Endothelial cell of umbilical vein (primary cell): Measurements from ENCODE around the gene RIPOR3. TPM values are rescaled to one million over a fixed set of nuclear protein-coding genes. Genes with fewer than 3 reads are reported as not detected.

Experiments
- BruUV-seq: library from RNA; stranded (reverse); fragments of 400-500 nt; replicated peaks from 2 replicates; lab custom pipeline; 2021; lab: Mats Ljungman, UMichigan
- CTCF ChIA-PET: fragments of 300-600, 350-600 bp; sonication (Branson Sonifier 250); formaldehyde crosslinking; loops from one replicate; lab custom pipeline; 2021; ENCODE audit warnings: antibody characterized with exemption, inconsistent platforms; lab: Charles Lee
- POLR2A ChIA-PET: fragments of 300-600, 350-600 bp; sonication (Branson Sonifier 250); formaldehyde crosslinking; loops from one replicate; lab custom pipeline; 2021; ENCODE audit warnings: antibody characterized with exemption, inconsistent platforms; lab: Charles Lee
- DNase-seq: peaks from one replicate; pipeline ENCODE4 v3.0.0-alpha.2; 2011; ENCODE audit warnings: low read depth, low spot score
- FAIRE-seq: peaks from 2 replicates; lab custom pipeline; 2011; peaks lifted over from hg19 to GRCh38; lab: Jason Lieb, UNC
- H2AFZ ChIP-seq: 2 replicates; pipeline ENCODE4 v1.6.0; 2012; ENCODE audit warnings: low read depth, low read length, control low read depth, inconsistent platforms
- H3K27ac ChIP-seq: 2 replicates; pipeline ENCODE4 v1.5.1; 2011; ENCODE audit warnings: low read depth, mild to moderate bottlenecking, control low read depth, low read length, moderate library complexity; ENCODE audit not compliant: insufficient read depth
- H3K27me3 ChIP-seq, 2 experiments: 2 replicates each; pipeline versions ENCODE4 v1.6.0 to v1.6.1; 2011; ENCODE audit warnings: low read length in 2 of 2, mixed read lengths in 1 of 2; ENCODE audit not compliant: control insufficient read depth in 2 of 2, insufficient read depth in 2 of 2
- H3K36me3 ChIP-seq, 2 experiments: 2 replicates in 1 of 2; 3 replicates in 1 of 2; pipeline ENCODE4 v1.5.1; 2011; ENCODE audit warnings: low read length in 2 of 2, mild to moderate bottlenecking in 1 of 2, moderate library complexity in 1 of 2; ENCODE audit not compliant: control insufficient read depth in 2 of 2, insufficient read depth in 2 of 2; ENCODE audit errors: extremely low read depth in 1 of 2
- H3K4me1 ChIP-seq: 3 replicates; pipeline ENCODE4 v1.5.1; 2011; ENCODE audit warnings: mild to moderate bottlenecking, low read length; ENCODE audit not compliant: control insufficient read depth, insufficient read depth; ENCODE audit errors: extremely low read depth
- H3K4me2 ChIP-seq: 2 replicates; pipeline ENCODE4 v1.6.1; 2011; ENCODE audit warnings: low read length, control low read depth, mixed read lengths; ENCODE audit not compliant: insufficient read depth
- H3K4me3 ChIP-seq, 3 experiments: fragments of 200-600 bp in 1 of 3; sonication (generic), shearing (Covaris generic) in 1 of 3; replicated peaks in 1 of 3; 2 replicates each; pipeline ENCODE4 v1.5.1; 2011 to 2016; ENCODE audit warnings: control low read depth in 3 of 3, low read length in 3 of 3, mild to moderate bottlenecking in 2 of 3, inconsistent platforms in 1 of 3, low read depth in 1 of 3, moderate library complexity in 1 of 3; ENCODE audit not compliant: insufficient read depth in 1 of 3
- H3K79me2 ChIP-seq: 2 replicates; pipeline ENCODE4 v1.6.0; 2012; ENCODE audit warnings: low read length, inconsistent platforms; ENCODE audit not compliant: control insufficient read depth, insufficient read depth
- H3K9ac ChIP-seq: replicated peaks from 2 replicates; pipeline ENCODE3; 2011; ENCODE audit warnings: low read length, control low read depth; ENCODE audit not compliant: insufficient read depth; ENCODE audit errors: extremely low read depth
- H3K9me1 ChIP-seq: replicated peaks from 3 replicates; pipeline ENCODE4 v1.6.0; 2011; ENCODE audit warnings: mild to moderate bottlenecking, low read length; ENCODE audit not compliant: control insufficient read depth, insufficient read depth; ENCODE audit errors: extremely low read depth
- H3K9me3 ChIP-seq: replicated peaks from 2 replicates; pipeline ENCODE4 v1.5.1; 2012; ENCODE audit warnings: low read length, inconsistent platforms; ENCODE audit not compliant: control insufficient read depth, insufficient read depth
- H4K20me1 ChIP-seq: replicated peaks from 2 replicates; pipeline ENCODE3; 2011; ENCODE audit warnings: mild to moderate bottlenecking, low read length; ENCODE audit not compliant: control insufficient read depth, insufficient read depth; ENCODE audit errors: extremely low read depth
- CTCF ChIP-seq, 2 donors: IDR thresholded peaks; 1 replicate in 1 of 2; 2 replicates in 1 of 2; pipeline ENCODE4 v1.5.1; 2011; ENCODE audit warnings: low read length in 2 of 2, mild to moderate bottlenecking in 2 of 2, moderate library complexity in 2 of 2, control low read depth in 1 of 2, inconsistent platforms in 1 of 2, low read depth in 1 of 2; ENCODE audit not compliant: insufficient read depth in 1 of 2; ENCODE audit errors: extremely low read depth in 1 of 2
- EZH2 ChIP-seq: IDR thresholded peaks from 2 replicates; pipeline ENCODE4 v1.6.1; 2012; ENCODE audit warnings: borderline replicate concordance, low read depth, mild to moderate bottlenecking, moderate library complexity, low read length, inconsistent platforms; ENCODE audit not compliant: severe bottlenecking
- FOS ChIP-seq: IDR thresholded peaks from 2 replicates; pipeline ENCODE4 v1.6.1; 2011; ENCODE audit warnings: mild to moderate bottlenecking, low read length, moderate library complexity, borderline replicate concordance; ENCODE audit not compliant: insufficient read depth
- GATA2 ChIP-seq: IDR thresholded peaks from 2 replicates; pipeline ENCODE4 v1.7.0; 2011; ENCODE audit warnings: low read depth, mild to moderate bottlenecking, moderate library complexity, mixed read lengths, low read length; ENCODE audit not compliant: insufficient read length, insufficient read depth
- JUN ChIP-seq: IDR thresholded peaks from 2 replicates; pipeline ENCODE4 v1.6.1; 2011; ENCODE audit warnings: borderline replicate concordance, low read depth; ENCODE audit not compliant: insufficient read length, insufficient read depth
- MAX ChIP-seq: IDR thresholded peaks from 2 replicates; pipeline ENCODE4 v1.6.1; 2011; ENCODE audit not compliant: insufficient read depth, insufficient read length
- MYC ChIP-seq: IDR thresholded peaks from one replicate; pipeline ENCODE4 v1.6.1; 2011; ENCODE audit warnings: mild to moderate bottlenecking, low read depth, low read length
- POLR2A ChIP-seq: IDR thresholded peaks from 2 replicates; pipeline ENCODE4 v1.6.1; 2012; ENCODE audit warnings: low read depth, mild to moderate bottlenecking, control low read depth, low read length
- POLR2AphosphoS5 ChIP-seq: IDR thresholded peaks from 2 replicates; pipeline ENCODE4 v1.6.1; 2012; ENCODE audit warnings: low read depth, mild to moderate bottlenecking, control low read depth, low read length, moderate library complexity; ENCODE audit not compliant: insufficient read depth
- dilution Hi-C: fragments of 300-500 bp; cut with MboI; formaldehyde crosslinking; loops from one replicate; pipeline ENCODE4 v1.15.0; 2019; ENCODE audit warnings: low sequenced_read_pairs; ENCODE audit not compliant: extremely low pct_ligation_motif_present
- intact Hi-C: fragments of 100-400 bp; cut with micrococcal nuclease; formaldehyde crosslinking; loops from one replicate; pipeline ENCODE4 v1.10.0; 2022
- polyA plus RNA-seq, 4 experiments: library from polyadenylated mRNA; depleted of rRNA in 3 of 4; stranded (reverse) in 3 of 4; unstranded in 1 of 4; fragments of >200 nt; gene quantifications; 2 replicates each; pipeline versions ENCODE4 v1.2.1 to v1.2.3, GENCODE V29; 2011 to 2012; ENCODE audit warnings: missing spikeins in 1 of 4
- total RNA-seq: library from RNA; stranded (reverse); gene quantifications from 2 replicates; pipeline ENCODE4 v1.2.3, GENCODE V29; 2021

RIPOR3 gene
- total and polyA plus RNA-seq, 2 donors (not counting 3 experiments of a cell fraction or from before 2014, with no cell fraction given): not detected

GRCh38 chr20:50678169-50678898, 13.0 kb downstream of the RIPOR3 start:
- TF ChIP-seq FOS (no peak), POLR2A (no peak), CTCF (IDR thresholded peaks at IDR 0.05; ENCODE audit: extremely low read depth in 1 of 2, insufficient read depth in 1 of 2, low read depth in 1 of 2, low read length in 2 of 2) (no peak), EZH2 (no peak), MAX (no peak), POLR2AphosphoS5 (no peak), MYC (no peak), GATA2 (no peak), JUN (no peak)
- intact Hi-C loops: no loop called here

More at GRCh38 chr20:50678169-50678898, 13.0 kb downstream of the RIPOR3 start:
- Histone ChIP-seq H3K9me1 (no peaks in the 10 kb centered on the region), H3K9ac (no peak overlapping the region), H3K36me3 (no peaks in the 10 kb centered on the region), H4K20me1 (no peaks in the 10 kb centered on the region), H3K4me3 (no peak overlapping the region), H3K79me2 (no peaks in the 10 kb centered on the region), H3K4me2 (no peak overlapping the region), H3K4me1 (no peaks in the 10 kb centered on the region), H3K9me3 (no peaks in the 10 kb centered on the region), H3K27ac (no peak overlapping the region), H2AFZ (no peak overlapping the region), H3K27me3 (peaks cover 0 to 2% of the 10 kb centered on the region in 2 experiments)
- no peak for FAIRE-seq
- DNase-seq: no peak
- no TSS peak for BruUV-seq
- ChIA-PET CTCF (no interaction called here), POLR2A (no interaction called here)
- dilution Hi-C loops: no loop called here
